Testis (tissue), 2 donors: ENCODE data around the gene DNAJC12.

Source experiments
- POLR2A ChIP-seq: fragments of 450-650 bp; IDR thresholded peaks from one replicate; pipeline ENCODE4 v1.6.1; 2017; ENCODE audit warnings: antibody characterized with exemption, mild to moderate bottlenecking, moderate library complexity
- TF ChIP-seq, protein P1 (sequence below), 3 experiments: fragments of 450-650 bp in 2 of 3; fragments of 200-600 bp in 1 of 3; sonication (generic) in 1 of 3; IDR thresholded peaks; one replicate each; pipeline ENCODE4 v1.5.1; 2016 to 2019; ENCODE audit warnings: antibody characterized with exemption in 3 of 3, mild to moderate bottlenecking in 2 of 3, moderate library complexity in 1 of 3

DNA sequence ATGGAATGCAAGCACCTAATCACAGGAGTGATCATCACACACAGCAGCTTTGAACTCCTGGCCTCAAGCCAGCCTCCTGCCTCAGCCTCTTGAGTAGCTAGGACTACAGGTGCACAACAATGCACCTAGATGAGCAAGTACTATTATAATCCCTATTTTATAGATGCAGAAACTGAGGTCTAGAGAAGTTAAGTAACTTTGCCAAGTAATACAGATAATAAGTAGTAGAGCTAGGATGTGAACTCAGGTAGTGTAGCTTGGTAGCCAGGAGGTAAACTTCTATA is 33.7 kb downstream of the DNAJC12 start:
- TF ChIP-seq POLR2A: no peak
- TF ChIP-seq, protein P1, sequence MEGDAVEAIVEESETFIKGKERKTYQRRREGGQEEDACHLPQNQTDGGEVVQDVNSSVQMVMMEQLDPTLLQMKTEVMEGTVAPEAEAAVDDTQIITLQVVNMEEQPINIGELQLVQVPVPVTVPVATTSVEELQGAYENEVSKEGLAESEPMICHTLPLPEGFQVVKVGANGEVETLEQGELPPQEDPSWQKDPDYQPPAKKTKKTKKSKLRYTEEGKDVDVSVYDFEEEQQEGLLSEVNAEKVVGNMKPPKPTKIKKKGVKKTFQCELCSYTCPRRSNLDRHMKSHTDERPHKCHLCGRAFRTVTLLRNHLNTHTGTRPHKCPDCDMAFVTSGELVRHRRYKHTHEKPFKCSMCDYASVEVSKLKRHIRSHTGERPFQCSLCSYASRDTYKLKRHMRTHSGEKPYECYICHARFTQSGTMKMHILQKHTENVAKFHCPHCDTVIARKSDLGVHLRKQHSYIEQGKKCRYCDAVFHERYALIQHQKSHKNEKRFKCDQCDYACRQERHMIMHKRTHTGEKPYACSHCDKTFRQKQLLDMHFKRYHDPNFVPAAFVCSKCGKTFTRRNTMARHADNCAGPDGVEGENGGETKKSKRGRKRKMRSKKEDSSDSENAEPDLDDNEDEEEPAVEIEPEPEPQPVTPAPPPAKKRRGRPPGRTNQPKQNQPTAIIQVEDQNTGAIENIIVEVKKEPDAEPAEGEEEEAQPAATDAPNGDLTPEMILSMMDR (IDR thresholded peaks at IDR 0.05): no peak
